HCT116 (cell line): ENCODE measurements around the gene RGS10. TPM values are rescaled to one million over a fixed set of nuclear protein-coding genes. Genes with fewer than 3 reads are reported as not detected.

Experiments used
- ATAC-seq: fragments of 200-7000 bp; cut with Tn5 transposase; 2 replicates; pipeline ENCODE4 v1.9.1; 2020; ENCODE audit warnings: mild to moderate bottlenecking, moderate library complexity
- BruUV-seq: library from RNA; stranded (reverse); fragments of 400-500 nt; replicated peaks from 2 replicates; lab custom pipeline; 2021; lab: Mats Ljungman, UMichigan
- CTCF ChIA-PET: fragments of 300-600 bp; sonication (Branson Sonifier 250); formaldehyde crosslinking; loops from one replicate; lab custom pipeline; 2021; ENCODE audit warnings: antibody characterized with exemption; lab: Charles Lee
- POLR2A ChIA-PET: fragments of 300-600, 350-600 bp; sonication (Branson Sonifier 250); formaldehyde crosslinking; loops from one replicate; lab custom pipeline; 2021; ENCODE audit warnings: antibody characterized with exemption; lab: Charles Lee
- RAD21 ChIA-PET, 2 experiments: fragments of 300-600 bp; sonication (Branson Sonifier 250); formaldehyde crosslinking; loops; one replicate each; lab custom pipeline; 2023; ENCODE audit warnings: low total read pairs in 2 of 2; ENCODE audit not compliant: uncharacterized antibody in 2 of 2, unreplicated experiment in 2 of 2, low non-redundant PET in 1 of 2; lab: Charles Lee
- DNase-seq: peaks from one replicate; pipeline ENCODE4 v3.0.0-alpha.2; 2010; ENCODE audit warnings: low read depth, low spot score
- H2AFZ ChIP-seq: fragments of 200-600 bp; shearing (Covaris generic), sonication (generic); 2 replicates; pipeline ENCODE4 v1.6.1; 2017; ENCODE audit warnings: low read depth, mixed run types, mixed read lengths, antibody characterized with exemption, low read length; ENCODE audit not compliant: poor library complexity, severe bottlenecking
- H3K27ac ChIP-seq: 2 replicates; pipeline ENCODE4 v1.5.1; 2012; ENCODE audit warnings: low read depth, low read length
- H3K27me3 ChIP-seq: fragments of 200-600 bp; sonication (generic); 2 replicates; pipeline ENCODE4 v1.6.1; 2016; ENCODE audit warnings: mixed run types, low read length, mixed read lengths; ENCODE audit not compliant: insufficient read depth
- H3K36me3 ChIP-seq, 2 experiments: fragments of 200-500 bp in 1 of 2; fragments of 200-600 bp in 1 of 2; sonication (Bioruptor generic) in 1 of 2; sonication (generic) in 1 of 2; 2 replicates each; pipeline versions ENCODE4 v1.5.1 to v1.6.1; 2014 to 2016; ENCODE audit warnings: low read length in 2 of 2, inconsistent platforms in 1 of 2, mixed read lengths in 1 of 2, mixed run types in 1 of 2; ENCODE audit not compliant: insufficient read depth in 2 of 2, control insufficient read depth in 1 of 2
- H3K4me1 ChIP-seq, 2 experiments: fragments of 200-600 bp in 1 of 2; sonication (generic) in 1 of 2; 2 replicates each; pipeline versions ENCODE4 v1.5.1 to v1.6.1; 2012 to 2017; ENCODE audit warnings: low read length in 2 of 2, inconsistent platforms in 1 of 2, mild to moderate bottlenecking in 1 of 2, mixed read lengths in 1 of 2, mixed run types in 1 of 2, moderate library complexity in 1 of 2; ENCODE audit not compliant: insufficient read depth in 2 of 2, control insufficient read depth in 1 of 2
- H3K4me2 ChIP-seq: fragments of 200-600 bp; sonication (generic); 2 replicates; pipeline ENCODE4 v1.6.1; 2017; ENCODE audit warnings: mixed run types, low read length, mixed read lengths
- H3K4me3 ChIP-seq, 2 experiments: fragments of 200-600 bp in 1 of 2; sonication (generic) in 1 of 2; replicated peaks in 1 of 2; 2 replicates each; pipeline ENCODE4 v1.5.1; 2011 to 2016; ENCODE audit warnings: low read length in 2 of 2, control low read depth in 1 of 2, low read depth in 1 of 2, mild to moderate bottlenecking in 1 of 2, mixed read lengths in 1 of 2, mixed run types in 1 of 2
- H3K79me2 ChIP-seq: fragments of 200-600 bp; sonication (generic); 2 replicates; pipeline ENCODE4 v1.6.1; 2017; ENCODE audit warnings: mild to moderate bottlenecking, mixed run types, low read length, moderate library complexity, mixed read lengths; ENCODE audit not compliant: insufficient read depth
- H3K9ac ChIP-seq: fragments of 200-600 bp; sonication (generic); 2 replicates; pipeline ENCODE4 v1.6.1; 2016; ENCODE audit warnings: low read length, mixed read lengths
- H3K9me2 ChIP-seq: fragments of 200-600 bp; sonication (generic), shearing (Covaris generic); 2 replicates; pipeline ENCODE4 v1.6.1; 2017; ENCODE audit warnings: mixed run types, mild to moderate bottlenecking, moderate library complexity; ENCODE audit not compliant: insufficient read depth
- H3K9me3 ChIP-seq, 2 experiments: fragments of 200-500 bp in 1 of 2; fragments of 200-600 bp in 1 of 2; sonication (Bioruptor generic) in 1 of 2; sonication (generic) in 1 of 2; 2 replicates each; pipeline ENCODE4 v1.6.1; 2014 to 2017; ENCODE audit warnings: low read length in 2 of 2, mixed read lengths in 2 of 2, inconsistent platforms in 1 of 2, low read depth in 1 of 2, mild to moderate bottlenecking in 1 of 2, mixed run types in 1 of 2, moderate library complexity in 1 of 2; ENCODE audit not compliant: control insufficient read depth in 1 of 2, insufficient read depth in 1 of 2
- H4K20me1 ChIP-seq: fragments of 200-600 bp; sonication (generic), shearing (Covaris generic); 2 replicates; pipeline ENCODE4 v1.6.1; 2017; ENCODE audit warnings: mixed run types, mild to moderate bottlenecking, moderate library complexity; ENCODE audit not compliant: insufficient read depth
- CBX3 ChIP-seq: IDR thresholded peaks from 2 replicates; pipeline ENCODE4 v1.6.1; 2012; ENCODE audit warnings: low read depth
- REST ChIP-seq: IDR thresholded peaks from 2 replicates; pipeline ENCODE4 v1.6.1; 2012; ENCODE audit warnings: low read depth
- ZBTB33 ChIP-seq: IDR thresholded peaks from 2 replicates; pipeline ENCODE4 v1.6.1; 2011; ENCODE audit warnings: mild to moderate bottlenecking, low read length, moderate library complexity; ENCODE audit not compliant: insufficient replicate concordance; ENCODE audit errors: extremely low read depth
- intact Hi-C: fragments of 100-400 bp; cut with micrococcal nuclease; formaldehyde crosslinking; loops from 2 replicates; pipeline ENCODE4 v1.10.0; 2022
- total RNA-seq: library from RNA; stranded (reverse); gene quantifications from one replicate; pipeline ENCODE4 v1.2.1, GENCODE V29; 2021; ENCODE audit not compliant: unreplicated experiment
- TF ChIP-seq, protein P1 (sequence below), 3 experiments: fragments of 200-600 bp in 1 of 3; sonication (generic) in 1 of 3; IDR thresholded peaks in 2 of 3; conservative IDR thresholded peaks in 1 of 3; 2 replicates each; pipeline ENCODE4 v1.5.1; 2012 to 2017; ENCODE audit warnings: low read depth in 2 of 3, low read length in 2 of 3, antibody characterized with exemption in 1 of 3, borderline replicate concordance in 1 of 3, control low read depth in 1 of 3, mild to moderate bottlenecking in 1 of 3, mixed read lengths in 1 of 3, mixed run types in 1 of 3, moderate library complexity in 1 of 3; ENCODE audit not compliant: insufficient read depth in 1 of 3

RGS10 gene
- total RNA-seq, 1 experiment from 2014 or later = 96.7 TPM

- Histone ChIP-seq H4K20me1 (no peaks in the 10 kb centered on the region), H3K27me3 (no peaks in the 10 kb centered on the region), H3K36me3 (no peaks in the 10 kb centered on the region), H3K4me3 (no peak overlapping the region), H3K9me2 (no peaks in the 10 kb centered on the region), H3K9me3 (peaks cover 0 to 5% of the 10 kb centered on the region in 2 experiments; a peak in 1 of 4 replicates), H3K79me2 (no peaks in the 10 kb centered on the region), H3K4me2 (no peak overlapping the region), H2AFZ (no peak overlapping the region), H3K27ac (no peak overlapping the region), H3K4me1 (peaks cover 19 to 27% of the 10 kb centered on the region in 2 experiments), H3K9ac (no peak overlapping the region)
- ChIA-PET RAD21 (interaction anchor here in 1 of 2 experiments (0.7 kb wide), 1 partner anchor 259 kb away, joined by 3 read pairs; no protein-coding TSS in a partner anchor), CTCF (interaction anchor here (1.5 to 2.1 kb wide), 2 partner anchors 13 to 84 kb away, joined by 3 to 7 read pairs; partner anchors contain the start of gene RGS10), POLR2A (no interaction called here)
- no TSS peak for BruUV-seq
- DNase-seq (no peak), ATAC-seq (no peak)
- intact Hi-C loops = no loop called here
- TF ChIP-seq REST (no peak), ZBTB33 (no peak), CBX3 (no peak)
- TF ChIP-seq, protein P1, sequence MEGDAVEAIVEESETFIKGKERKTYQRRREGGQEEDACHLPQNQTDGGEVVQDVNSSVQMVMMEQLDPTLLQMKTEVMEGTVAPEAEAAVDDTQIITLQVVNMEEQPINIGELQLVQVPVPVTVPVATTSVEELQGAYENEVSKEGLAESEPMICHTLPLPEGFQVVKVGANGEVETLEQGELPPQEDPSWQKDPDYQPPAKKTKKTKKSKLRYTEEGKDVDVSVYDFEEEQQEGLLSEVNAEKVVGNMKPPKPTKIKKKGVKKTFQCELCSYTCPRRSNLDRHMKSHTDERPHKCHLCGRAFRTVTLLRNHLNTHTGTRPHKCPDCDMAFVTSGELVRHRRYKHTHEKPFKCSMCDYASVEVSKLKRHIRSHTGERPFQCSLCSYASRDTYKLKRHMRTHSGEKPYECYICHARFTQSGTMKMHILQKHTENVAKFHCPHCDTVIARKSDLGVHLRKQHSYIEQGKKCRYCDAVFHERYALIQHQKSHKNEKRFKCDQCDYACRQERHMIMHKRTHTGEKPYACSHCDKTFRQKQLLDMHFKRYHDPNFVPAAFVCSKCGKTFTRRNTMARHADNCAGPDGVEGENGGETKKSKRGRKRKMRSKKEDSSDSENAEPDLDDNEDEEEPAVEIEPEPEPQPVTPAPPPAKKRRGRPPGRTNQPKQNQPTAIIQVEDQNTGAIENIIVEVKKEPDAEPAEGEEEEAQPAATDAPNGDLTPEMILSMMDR (IDR thresholded peaks at IDR 0.05 in 2 of 3, conservative IDR thresholded peaks at IDR 0.05 in 1 of 3; ENCODE audit: borderline replicate concordance in 1 of 3, insufficient read depth in 1 of 3, low read depth in 2 of 3, low read length in 2 of 3) = 0 out of 6 replicates have a peak, but pooled peaks of 2 of the 3 experiments have one; percentile 10 to 13
These were observed 84.4 kb downstream of the RGS10 start for GRCh38 chr10:119457966-119458766.
